BJ (cell line): Measurements from ENCODE around the gene ZNF331. TPM values are rescaled to one million over a fixed set of nuclear protein-coding genes. Genes with fewer than 3 reads are reported as not detected.

Experiments
- CTCF ChIA-PET: fragments of 350-600 bp; formaldehyde crosslinking; extraction: SDS; loops from one replicate; lab custom pipeline; 2021; ENCODE audit warnings: antibody characterized with exemption, inconsistent platforms; lab: Yijun Ruan, JAX
- POLR2A ChIA-PET: fragments of 300-600 bp; sonication (Branson Sonifier 250); formaldehyde crosslinking; extraction: SDS; loops from one replicate; lab custom pipeline; 2021; ENCODE audit warnings: antibody characterized with exemption; lab: Charles Lee
- DNase-seq: peaks from one replicate; pipeline ENCODE4 v3.0.0-alpha.2; 2011; ENCODE audit warnings: low read depth
- H3K27me3 ChIP-seq: 2 replicates; pipeline ENCODE4 v1.6.0; 2011; ENCODE audit warnings: low read length; ENCODE audit not compliant: control insufficient read depth, insufficient read depth
- H3K36me3 ChIP-seq: 2 replicates; pipeline ENCODE4 v1.5.1; 2011; ENCODE audit warnings: low read length; ENCODE audit not compliant: control insufficient read depth, insufficient read depth
- H3K4me3 ChIP-seq: 2 replicates; pipeline ENCODE4 v1.5.1; 2011; ENCODE audit warnings: low read depth, mild to moderate bottlenecking, control low read depth, low read length
- CTCF ChIP-seq: IDR thresholded peaks from 2 replicates; pipeline ENCODE4 v1.5.1; 2011; ENCODE audit warnings: low read depth, mild to moderate bottlenecking, control low read depth, inconsistent platforms, low read length, moderate library complexity; ENCODE audit not compliant: insufficient read depth
- polyA plus RNA-seq: library from polyadenylated mRNA; depleted of rRNA; stranded (reverse); fragments of >200 nt; gene quantifications from 2 replicates; pipeline ENCODE4 v1.2.3, GENCODE V29; 2011

The ZNF331 gene
- polyA plus RNA-seq, 1 experiment, result 4.8 TPM

- no peak for TF ChIP-seq CTCF
- Histone ChIP-seq H3K4me3 (no peak overlapping the region), H3K36me3 (peaks cover 8% of the 10 kb centered on the region), H3K27me3 (no peaks in the 10 kb centered on the region)
- ChIA-PET CTCF (no interaction called here), POLR2A (no interaction called here)
- DNase-seq, result no peak
Measured at GRCh38 chr19:53577968-53578367, 40.0 kb downstream of the ZNF331 start.

- peaks cover 7% of the 10 kb centered on the region for H3K36me3 ChIP-seq
- POLR2A ChIA-PET, result no interaction called here
- TF ChIP-seq CTCF, result no peak
- CTCF ChIA-PET, result no interaction called here
- no peak for DNase-seq
- H3K27me3 ChIP-seq, result no peaks in the 10 kb centered on the region
- no peak overlapping the region for H3K4me3 ChIP-seq
Measured at GRCh38 chr19:53579518-53579917, 41.6 kb downstream of the ZNF331 start.

- CTCF ChIA-PET, result interaction anchor here (0.9 to 1.6 kb wide), 2 partner anchors 10 to 21 kb away, joined by 3 to 4 read pairs; no protein-coding TSS in a partner anchor
- POLR2A ChIA-PET, result no interaction called here
- no peaks in the 10 kb centered on the region for H3K27me3 ChIP-seq
- H3K36me3 ChIP-seq, result peaks cover 5% of the 10 kb centered on the region
- no peak overlapping the region for H3K4me3 ChIP-seq
- TF ChIP-seq CTCF, result no peak
- DNase-seq, result no peak
Measured at GRCh38 chr19:53580871-53581835, 43.2 kb downstream of the ZNF331 start.

- Histone ChIP-seq H3K36me3 (peaks cover 3% of the 10 kb centered on the region), H3K4me3 (no peak overlapping the region), H3K27me3 (no peaks in the 10 kb centered on the region)
- ChIA-PET CTCF (interaction anchor here (0.9 to 1.6 kb wide), 2 partner anchors 9 to 20 kb away, joined by 3 to 4 read pairs; no protein-coding TSS in a partner anchor), POLR2A (no interaction called here)
- no peak for DNase-seq
- TF ChIP-seq CTCF, result no peak
Measured at GRCh38 chr19:53581871-53582279, 43.9 kb downstream of the ZNF331 start.

- DNase-seq, result no peak
- no peak for TF ChIP-seq CTCF
- no peaks in the 10 kb centered on the region for H3K36me3 ChIP-seq
- ChIA-PET CTCF (no interaction called here), POLR2A (no interaction called here)
- no peak overlapping the region for H3K4me3 ChIP-seq
- no peaks in the 10 kb centered on the region for H3K27me3 ChIP-seq
Measured at GRCh38 chr19:53583181-53583580, 45.2 kb downstream of the ZNF331 start.
